Stimulated activated CD4-positive, alpha-beta T cell treated with anti-CD3 and anti-CD28 coated beads, Interleukin-1b, Interleukin-23, amount 100 ng/mL, for 4 hours (primary cell): ENCODE data around the gene HDAC7.

Experiments used
- DNase-seq, 2 donors: peaks; one replicate each; pipeline ENCODE4 v3.0.0-alpha.2; 2020; ENCODE audit warnings: low read depth in 2 of 2

HDAC7 gene

DNA sequence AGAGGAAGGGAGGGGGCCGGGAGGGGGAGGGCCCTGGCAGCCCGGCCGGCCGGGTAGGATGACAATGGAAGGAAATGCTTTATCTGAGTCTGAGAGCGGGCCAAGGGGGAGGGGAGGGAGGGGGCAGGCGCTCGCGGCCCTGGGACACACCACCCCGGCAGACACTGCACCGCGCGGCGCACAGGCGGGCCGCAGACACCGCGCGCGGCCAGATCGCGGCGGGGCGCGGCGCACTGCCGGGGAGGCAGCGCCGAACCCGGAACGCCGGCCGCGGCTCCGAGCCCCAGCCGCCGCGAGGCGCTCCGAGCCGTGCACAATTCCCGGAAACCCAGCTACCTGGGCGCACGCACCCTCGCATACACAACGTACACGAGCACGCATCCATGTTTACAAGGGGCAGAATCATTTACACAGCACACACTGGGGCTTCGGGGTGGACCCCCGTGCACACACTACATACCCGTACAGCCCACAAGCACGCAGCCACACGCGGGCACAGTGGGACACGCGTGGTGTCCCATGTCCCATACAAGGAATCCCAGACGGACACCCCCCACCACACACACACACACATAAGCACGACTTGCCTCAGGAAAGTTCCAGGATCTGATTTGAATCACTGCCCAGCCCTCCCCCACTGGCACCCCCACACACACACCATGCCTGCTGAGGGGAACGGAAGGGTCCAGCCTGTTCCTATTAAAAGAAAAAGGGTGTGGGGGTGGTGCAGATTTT lies at the start of gene HDAC7:
Gene HDAC7, minus strand, starts transcription at position 8 of the 735 bp plus-strand sequence. CDS start 118 bp downstream, outside the sequence.
- DNase-seq, result peak; percentile 58 to 75

- no peak for DNase-seq
Observed at GRCh38 chr12:47868552-47869031, 48.9 kb upstream of the HDAC7 start.

DNA sequence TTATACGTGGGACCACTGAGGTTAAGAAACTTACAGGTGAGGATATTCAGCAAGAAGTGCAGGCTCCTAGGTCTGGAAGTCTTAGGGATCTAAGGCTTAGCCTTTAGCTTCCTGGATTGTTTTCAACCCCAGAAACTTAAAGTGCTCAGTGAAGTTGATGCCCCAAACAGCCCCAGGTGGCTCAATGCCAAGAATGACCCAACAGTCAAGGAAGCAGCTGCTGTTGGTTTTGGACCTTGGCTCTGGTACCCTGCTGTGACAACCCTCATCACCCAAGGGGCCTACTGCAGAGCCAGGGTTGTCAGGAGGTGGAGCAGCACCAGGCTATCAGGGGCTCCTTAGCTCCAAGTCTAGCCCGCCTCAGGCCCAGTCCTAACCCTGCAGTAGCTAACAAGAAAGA lies 48.3 kb upstream of the HDAC7 start:
- DNase-seq, result no peak

DNA sequence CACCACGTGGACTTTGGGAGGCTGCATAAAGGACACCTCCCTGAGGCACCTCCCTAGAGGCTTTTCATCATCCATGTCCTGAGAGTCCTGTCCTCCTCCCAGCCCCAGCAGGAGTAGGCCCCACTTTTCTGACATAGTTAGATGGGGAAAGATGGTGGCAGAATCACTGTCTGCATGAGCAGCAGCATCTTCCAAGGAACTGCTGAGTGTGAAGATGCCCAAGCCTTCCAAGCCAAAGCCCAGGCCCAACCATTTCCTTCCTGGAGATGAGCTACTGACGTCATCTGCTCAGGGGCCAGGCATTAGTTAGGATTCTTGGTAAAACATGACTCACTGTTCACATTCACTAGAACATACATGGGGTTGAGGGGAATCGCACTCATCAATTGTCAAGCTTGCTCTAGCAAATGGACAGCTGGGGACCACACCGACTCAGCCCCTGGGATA lies 47.8 kb upstream of the HDAC7 start:
- DNase-seq, result no peak

DNA sequence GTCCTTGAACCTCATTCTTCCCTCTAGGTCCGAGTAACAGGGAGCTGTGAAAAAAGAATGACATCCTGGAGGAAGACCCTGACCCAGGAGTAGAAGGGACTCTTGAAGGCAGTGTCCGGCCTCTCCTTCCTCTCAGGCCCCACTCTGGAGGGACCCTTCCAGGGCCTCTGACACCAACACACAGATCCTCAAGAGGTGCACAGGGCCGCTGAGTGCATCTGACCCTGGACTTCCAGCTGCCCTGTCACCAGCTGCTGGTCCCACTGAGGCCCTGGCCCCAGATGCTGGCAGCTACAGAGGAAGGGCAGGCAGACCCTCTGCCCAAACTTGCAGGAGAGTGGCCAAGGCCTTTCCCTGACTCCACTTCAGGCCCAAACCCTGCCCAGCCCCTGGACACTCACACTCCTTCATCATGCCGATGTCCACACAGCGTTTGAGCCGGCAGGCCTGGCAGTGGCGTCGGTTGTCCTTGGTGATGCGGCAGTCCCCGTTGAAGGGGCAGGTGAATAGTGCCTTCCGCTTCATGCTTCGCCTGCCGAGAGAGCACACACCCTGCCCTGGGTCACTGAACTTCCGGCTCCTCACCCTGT lies 45.0 kb upstream of the HDAC7 start:
- DNase-seq, result no peak

DNA sequence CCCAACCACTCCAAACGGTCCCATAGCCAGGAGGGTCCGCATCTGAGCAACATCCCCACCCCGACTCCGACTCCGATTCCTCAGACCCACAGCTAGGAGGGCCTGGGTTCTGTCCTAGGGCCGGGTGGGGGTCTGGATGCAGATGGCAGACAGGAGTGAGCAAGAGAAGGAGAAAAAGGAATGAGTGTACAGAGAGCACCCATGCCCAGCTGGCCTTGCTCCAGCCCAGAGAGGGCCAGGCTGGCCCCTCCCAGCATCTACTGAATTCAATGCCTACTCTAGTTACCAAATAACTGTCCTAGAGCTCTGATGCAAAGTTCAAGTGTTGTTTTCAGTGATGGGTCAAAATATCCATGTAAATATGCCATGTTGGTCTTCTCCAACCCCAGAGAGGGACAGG lies 44.3 kb upstream of the HDAC7 start:
- no peak for DNase-seq

DNA sequence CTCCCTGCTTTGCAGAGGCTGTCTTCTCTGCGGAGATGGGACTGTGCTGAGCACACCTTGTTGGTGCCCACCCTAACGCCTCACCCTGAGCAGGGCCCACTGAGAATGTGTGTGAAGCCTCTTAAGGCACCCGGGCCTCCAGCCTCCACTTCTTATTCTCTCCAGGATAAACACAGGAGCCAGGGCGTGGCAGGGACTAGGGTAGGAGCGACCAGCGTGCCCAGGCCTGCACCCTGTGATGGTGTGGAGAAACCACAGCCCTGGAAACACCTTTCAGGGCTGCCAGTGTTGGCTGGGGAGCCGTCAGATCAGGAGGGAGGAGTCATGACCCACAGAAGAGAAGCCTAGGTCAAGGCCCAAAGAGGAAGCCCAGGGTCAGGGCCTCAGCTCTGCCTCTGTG lies 43.8 kb upstream of the HDAC7 start:
- DNase-seq, result no peak

- no peak for DNase-seq
Observed at GRCh38 chr12:47862881-47863280, 43.2 kb upstream of the HDAC7 start.

- no peak for DNase-seq
Observed at GRCh38 chr12:47862167-47862750, 42.6 kb upstream of the HDAC7 start.

DNA sequence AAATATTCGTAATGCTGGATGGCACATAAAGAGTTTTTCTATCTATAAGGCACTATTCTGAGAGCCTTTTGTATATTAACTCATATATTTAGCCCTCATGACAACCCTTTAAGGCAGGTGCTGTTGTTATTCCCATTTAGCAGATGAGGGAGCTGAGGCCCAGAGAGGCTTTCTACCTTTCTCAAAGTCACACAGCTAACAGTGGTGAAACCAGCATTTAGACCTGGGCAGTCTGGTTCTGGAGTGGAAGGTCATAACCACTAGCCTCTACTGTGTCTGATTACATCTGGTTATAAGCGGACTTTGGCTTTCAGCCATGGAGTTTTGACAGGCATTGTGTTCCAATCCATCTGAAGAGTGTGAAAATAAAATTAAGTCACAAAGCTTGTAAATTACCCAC lies 41.2 kb upstream of the HDAC7 start:
- DNase-seq, result no peak

- no peak for DNase-seq
Observed at GRCh38 chr12:47860279-47860841, 40.7 kb upstream of the HDAC7 start.

DNA sequence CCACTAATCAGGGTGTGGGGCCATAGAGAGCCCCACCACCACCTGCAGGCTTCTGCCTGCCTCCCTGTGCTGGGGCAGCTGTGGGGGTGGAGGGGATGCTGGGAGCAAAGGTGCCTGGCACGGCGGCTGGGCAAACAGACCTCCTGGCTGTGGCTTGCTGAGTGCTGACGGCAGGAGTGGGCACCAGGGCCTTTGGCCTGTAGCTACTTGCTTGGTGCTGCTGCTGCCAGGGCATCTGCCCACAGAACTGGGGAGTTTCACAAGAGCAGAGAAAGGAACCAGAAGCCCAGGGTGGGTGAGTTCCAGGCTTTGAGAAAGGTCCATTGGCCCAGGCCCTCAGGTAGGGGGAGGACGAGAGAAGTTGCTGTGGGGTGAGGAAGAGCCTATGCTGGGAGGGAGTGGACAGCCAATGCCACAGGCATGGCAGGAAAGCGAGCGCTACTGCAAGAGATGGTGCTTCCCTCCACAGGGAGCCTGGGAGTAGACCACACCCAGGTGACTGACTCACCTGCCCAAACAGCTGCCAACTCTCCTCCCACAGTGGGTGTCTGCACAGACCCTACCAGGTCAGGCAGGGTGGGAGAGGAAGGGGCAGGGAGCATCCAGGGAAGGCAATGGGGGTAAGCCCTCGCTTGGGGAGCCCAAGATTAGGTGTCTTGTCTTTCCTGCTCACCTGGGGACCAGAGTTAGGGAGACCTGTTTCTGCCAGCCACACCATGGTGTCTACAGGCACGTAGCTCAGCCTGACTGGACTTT lies 39.0 kb upstream of the HDAC7 start:
- no peak for DNase-seq

- DNase-seq, result no peak
Observed at GRCh38 chr12:47856721-47857575, 37.2 kb upstream of the HDAC7 start.

DNA sequence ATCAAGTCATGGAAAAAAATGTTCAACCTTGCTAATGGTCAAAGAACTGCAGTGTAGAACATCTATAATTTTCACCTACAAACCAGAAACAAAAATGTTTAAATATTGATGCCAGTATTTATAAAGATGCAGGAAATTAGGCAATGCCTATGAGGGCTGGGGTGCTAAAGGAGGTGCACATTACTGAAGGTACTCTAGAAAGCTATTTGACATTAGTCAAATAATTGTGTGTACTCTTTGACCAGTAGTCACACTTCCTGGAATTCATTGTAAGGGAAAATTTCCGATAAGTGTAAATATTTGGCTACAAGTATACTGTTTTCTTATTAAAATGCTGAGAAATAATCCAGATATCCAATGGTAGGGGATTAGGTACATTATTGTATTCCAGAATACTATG lies 36.4 kb upstream of the HDAC7 start:
- DNase-seq, result no peak

- no peak for DNase-seq
Observed at GRCh38 chr12:47855502-47855901, 35.8 kb upstream of the HDAC7 start.

DNA sequence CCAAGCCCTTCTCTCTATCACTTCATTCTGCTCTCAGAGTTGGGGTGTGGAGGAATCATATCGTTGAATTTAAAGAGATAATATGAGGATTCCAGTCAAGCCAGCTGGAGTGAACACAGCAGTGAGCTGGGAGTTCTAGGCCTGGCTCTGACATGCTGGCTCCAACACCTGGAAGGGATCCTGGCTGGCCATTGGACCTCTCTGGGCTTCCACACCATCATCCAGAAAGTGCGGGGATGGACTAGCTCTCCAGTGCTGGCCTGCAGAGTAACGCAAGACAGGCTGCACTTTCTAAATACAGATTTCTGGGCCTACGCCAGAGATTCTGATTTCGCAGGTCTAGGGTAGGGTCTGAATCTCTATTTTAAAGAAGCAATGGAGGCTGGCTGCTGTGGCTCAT lies 34.8 kb upstream of the HDAC7 start:
- no peak for DNase-seq

GRCh38 chr12:47852096-47852571 lies 32.4 kb upstream of the HDAC7 start:
- DNase-seq, result no peak

GRCh38 chr12:47851303-47851952 lies 31.7 kb upstream of the HDAC7 start:
- no peak for DNase-seq

DNA sequence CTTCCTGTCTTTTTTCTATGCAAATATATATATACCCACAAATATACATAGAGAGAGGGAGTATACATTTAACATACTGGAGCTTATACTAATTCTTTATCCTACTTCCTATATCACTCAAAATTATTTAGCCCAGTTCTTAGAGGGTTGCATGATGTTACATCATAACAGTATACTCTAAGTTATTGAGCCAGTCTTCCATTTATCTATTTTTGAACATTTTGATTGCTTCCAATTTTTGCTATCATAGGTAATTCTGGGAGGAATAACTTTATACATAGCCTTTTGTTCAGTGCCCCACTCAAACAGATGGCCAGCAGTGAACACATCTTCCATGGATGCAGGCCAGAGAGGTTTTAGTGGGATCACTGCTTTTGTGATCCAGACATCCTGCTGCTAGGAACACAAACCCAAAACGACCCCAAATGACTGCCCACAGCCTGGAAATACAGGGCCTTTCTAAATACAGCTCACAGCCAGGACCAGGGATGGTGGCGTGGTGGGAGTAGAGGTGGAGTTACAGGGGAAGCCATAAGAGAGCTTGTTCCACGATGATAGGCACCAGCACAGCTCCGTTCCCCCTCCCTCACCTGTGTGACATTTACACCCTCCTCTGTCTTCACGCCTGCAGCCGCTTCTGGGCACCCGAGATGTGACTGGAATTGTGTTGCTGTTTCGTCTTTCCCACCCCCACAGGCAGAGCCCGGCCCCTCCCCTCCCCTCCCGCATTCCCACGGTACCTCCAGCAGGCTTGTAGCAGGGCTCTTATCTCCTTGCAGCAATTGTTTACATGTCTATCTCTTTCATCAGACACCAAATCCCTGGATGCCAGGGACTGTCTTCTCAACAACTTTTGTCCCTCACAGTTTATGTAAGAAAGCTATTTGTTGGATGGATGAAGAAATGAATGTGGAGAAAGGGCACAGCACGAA lies 30.7 kb upstream of the HDAC7 start:
- DNase-seq, result no peak
